DMS79 (cell line): ENCODE data around the gene WBP2NL.
"Not testable (repeated sequence)": the region's sequence is repeated elsewhere in the genome, so short reads cannot be mapped to it uniquely, and the experiment has no call there.

Experiments used
- DNase-seq: peaks from one replicate; lab custom pipeline; 2025; lab: John Stamatoyannopoulos, UW

The WBP2NL gene, protein sequence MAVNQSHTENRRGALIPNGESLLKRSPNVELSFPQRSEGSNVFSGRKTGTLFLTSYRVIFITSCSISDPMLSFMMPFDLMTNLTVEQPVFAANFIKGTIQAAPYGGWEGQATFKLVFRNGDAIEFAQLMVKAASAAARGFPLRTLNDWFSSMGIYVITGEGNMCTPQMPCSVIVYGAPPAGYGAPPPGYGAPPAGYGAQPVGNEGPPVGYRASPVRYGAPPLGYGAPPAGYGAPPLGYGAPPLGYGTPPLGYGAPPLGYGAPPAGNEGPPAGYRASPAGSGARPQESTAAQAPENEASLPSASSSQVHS

DNA sequence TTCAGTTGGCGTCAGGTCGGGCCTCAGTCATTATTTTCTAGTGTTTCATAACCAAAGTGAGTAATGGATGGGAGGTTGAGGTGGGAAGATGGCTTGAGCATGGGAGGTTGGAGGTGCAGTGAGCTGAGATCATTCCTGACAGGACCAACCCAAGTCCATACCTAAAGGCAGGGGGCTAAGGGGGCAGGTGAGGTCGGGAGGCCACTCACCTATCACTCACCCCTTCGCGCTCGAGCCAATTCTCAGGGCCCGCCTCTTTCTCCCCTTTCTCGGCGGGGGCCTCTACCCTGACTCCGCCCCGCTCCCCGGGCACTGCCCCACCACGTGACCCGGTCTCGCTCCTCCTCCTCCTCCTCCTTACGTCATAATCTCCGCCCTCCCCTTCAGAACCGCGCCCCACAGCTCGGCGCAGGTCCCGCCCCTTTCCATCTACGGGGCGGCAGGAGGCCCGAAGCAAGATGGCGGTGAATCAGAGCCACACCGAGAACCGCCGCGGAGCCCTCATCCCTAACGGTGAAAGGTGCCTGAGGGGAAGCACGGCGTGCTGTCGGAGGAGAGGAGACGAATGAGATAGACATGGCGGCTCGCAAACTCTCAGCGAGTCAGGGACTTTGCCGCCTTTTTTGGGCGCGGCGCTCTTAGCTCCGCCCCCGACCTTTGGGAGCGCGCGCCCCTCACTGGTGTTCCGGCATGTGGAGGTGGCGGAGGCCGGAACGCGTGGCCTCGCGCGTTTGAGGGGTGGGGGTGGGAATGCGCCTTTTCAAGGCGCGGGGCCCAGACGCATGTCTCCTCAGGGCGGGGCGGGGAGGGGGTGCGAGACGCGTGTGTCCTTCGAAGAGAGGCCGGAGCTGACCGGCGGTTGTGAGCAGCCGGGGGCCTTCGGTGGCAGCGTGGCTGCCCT is at the start of gene WBP2NL:
Gene WBP2NL (plus strand): TSS at position 428 of the 901 bp plus-strand sequence. CDS start 31 bp downstream, at position 459.
- DNase-seq = no peak

DNA sequence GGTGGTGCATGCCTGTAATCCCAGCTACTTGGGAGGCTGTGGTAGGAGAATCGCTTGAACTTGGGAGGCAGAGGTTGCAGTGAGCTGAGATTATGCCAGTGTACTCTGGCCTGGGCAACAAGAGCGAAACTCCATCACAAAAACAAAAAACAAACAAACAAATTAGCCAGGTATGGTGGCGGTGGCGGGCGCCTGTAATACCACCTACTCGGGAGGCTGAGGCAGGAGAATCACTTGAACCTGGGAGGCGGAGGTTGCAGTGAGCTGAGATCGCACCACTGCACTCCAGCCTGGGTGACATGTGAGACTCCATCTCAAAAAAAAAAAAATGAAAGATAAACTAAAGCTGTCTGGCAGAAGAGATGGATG is 49.7 kb upstream of the WBP2NL start:
- not testable (repeated sequence) for DNase-seq

DNA sequence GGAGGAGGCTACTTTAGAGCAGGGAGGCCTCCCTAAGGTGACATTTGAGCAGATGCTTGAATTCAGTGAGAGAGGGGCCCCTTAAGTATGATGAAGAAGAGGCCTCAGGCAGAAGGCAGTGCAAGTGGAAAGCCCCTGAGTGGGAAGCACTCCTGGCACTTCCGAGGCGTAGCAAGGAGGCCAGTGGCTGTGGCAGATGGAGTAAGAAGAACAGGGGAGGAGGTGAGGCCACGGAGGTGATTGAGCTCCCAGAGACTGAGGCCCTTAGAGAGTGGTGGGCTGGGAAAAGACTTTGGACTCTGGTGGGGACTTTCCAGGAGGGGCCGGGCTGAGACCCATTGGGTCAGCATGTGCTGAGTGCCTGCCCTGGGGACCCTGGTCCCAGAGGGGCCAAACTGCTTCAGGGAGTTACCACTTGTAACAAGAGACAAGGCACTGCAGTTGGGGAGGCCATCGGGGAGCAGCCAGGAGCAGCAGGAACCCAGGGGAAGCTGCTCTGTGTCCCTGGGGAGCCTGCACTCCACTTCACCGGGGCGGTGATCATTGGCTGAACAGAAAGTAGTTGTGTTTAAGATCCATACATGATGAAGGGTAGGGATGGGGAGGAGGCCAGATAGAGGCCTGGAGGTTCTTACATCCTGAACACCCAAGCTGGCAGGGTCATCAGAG is 49.2 kb upstream of the WBP2NL start:
- no peak for DNase-seq

DNA sequence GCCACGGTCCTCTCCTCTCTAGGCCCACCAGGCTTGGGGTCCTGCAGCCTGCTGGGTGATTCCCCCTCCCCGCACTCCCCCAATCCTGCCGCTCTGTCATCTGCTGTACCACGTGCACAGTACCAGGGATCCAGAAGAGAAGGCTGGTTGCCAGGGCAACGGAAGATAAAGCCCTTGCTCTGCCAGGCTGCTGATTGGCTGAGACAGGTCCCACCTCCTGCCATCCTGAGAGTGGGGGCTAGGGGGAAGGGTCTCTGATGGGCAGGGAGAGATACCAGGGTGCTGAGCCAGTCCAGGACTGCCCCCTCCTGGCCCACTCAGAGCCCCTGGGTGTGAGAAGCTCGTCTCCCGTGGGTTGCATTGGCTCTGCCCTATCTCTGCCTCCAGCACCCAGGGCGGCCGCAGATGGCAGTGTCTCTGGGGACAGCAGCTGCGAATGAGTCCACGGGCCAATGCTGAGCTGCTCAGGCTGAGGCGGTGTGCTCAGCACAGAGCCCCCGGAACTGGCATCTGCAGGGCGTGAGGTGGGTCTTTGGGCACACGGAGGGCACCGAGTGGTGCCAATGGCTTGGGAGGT is 46.6 kb upstream of the WBP2NL start, which contains the start of gene SMIM45:
Gene SMIM45 (plus strand): TSS at position 253 of the 577 bp plus-strand sequence.
- DNase-seq = no peak

DNA sequence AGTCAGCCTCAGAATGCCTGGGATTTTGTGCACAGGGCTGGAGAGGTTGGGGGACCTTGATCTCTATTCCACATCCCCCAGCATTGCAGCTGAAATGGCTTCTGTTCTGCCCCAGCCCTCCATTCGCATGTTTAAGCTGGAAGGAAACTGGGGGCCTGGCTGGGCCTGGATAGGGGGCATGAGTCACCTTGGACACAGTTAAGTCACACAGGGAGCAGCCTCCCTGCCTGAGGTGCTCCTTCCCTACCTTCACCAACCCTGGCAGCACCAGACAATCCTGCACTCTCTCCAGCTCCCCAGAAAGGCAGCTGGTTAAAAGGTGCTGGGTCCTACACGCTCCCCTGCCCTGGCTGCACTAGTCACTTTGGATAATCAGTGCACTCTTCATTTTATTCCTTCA is 45.9 kb upstream of the WBP2NL start:
- DNase-seq = no peak

DNA sequence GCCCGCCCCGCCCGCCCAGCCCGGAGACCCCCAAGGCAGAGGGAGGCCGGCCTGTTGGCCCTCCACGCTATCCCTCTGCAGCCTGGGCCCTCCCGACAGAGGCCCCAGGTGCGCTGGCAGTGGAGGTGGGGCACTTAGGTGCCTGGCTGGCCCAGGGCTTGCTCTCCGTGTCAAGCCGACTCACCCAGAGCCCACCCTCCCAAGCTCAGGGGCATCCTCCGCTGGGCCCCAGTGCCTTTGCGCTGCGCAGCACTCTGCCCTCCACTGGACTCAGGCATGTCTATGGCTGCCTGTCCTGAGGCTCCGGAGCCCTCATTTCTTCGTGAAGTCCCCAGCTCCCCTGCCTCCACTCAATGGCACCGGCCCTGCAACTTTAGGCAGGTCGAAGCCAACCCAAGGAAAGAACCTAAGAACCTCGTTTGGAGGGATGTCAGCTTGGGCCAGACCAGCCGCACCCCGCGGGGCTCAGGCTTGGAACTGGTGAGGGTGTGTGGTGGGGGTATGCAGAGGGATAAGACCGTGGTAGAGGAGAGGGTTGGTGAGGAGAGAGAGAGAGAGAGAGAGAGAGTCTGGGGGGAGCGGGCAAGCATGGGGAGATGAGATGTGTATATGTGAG is 40.5 kb upstream of the WBP2NL start:
- no peak for DNase-seq

DNA sequence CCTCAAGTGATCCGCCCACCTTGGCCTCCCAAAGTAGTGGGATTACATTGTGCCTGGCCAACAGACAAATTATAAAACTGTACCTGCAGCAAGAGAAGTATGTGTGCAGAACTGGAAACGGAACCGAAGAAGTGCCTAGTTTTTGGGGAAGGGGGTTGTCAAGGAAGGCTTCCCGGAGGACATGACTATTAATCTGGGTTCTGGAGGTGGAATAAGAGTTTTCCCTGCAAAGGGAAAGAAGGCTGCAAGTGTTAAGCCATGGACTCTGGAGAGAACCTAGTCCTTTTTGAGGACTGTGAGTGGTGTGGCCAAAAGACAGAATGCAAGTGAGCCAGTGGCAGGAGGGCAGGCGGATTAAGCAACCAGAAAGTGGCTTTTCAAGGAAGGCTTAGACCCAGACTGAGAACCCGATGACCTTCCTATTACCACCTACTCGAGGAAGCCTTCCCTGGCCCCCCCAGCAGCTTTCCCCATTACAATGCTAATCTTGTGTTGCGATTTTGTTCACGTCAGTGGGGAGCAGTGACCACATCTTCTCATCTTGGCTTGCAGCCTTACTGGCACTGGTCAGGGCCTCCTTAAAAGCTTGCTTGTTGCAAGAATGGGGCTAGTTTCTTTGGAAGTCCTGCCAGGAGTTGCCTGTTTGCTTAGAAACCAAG is 35.0 kb upstream of the WBP2NL start:
- no peak for DNase-seq

DNA sequence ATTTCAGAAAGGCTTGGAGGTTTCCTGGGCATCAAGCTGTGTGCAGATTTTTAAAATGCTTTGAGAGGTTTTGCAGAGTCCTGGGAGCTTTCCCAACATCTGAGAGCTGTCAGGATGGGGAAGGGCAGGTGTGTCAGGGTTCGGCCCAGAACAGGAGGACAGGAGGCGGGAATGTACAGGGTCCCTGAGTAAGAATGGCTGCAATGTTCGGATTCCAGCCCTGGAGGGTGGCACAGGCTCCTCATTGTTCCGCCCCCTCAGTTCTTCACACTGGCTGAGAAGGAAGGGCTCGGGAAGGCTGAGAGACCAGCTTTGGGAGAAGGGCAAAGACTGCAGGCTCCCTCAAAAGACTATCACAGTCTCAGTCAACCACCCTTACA is 34.5 kb upstream of the WBP2NL start:
- DNase-seq = no peak

DNA sequence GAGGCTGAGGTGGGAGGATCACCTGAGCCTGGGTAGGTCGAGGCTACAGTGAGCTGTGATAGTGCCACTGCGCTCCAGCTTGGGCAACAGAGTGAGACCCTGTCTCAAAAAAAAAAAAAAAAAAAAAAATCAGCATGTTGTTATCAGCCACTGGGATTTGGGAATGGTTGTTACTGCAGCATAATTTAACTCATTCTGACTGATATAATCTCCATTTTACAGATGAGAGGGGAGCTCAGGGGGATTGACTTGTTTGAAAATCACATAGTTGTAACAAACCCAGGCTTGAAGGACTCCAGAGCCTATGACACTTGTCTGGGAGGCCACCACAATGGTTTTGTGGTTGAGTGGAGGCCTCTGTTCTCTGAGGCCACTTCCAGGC is 32.4 kb upstream of the WBP2NL start:
- DNase-seq = no peak

DNA sequence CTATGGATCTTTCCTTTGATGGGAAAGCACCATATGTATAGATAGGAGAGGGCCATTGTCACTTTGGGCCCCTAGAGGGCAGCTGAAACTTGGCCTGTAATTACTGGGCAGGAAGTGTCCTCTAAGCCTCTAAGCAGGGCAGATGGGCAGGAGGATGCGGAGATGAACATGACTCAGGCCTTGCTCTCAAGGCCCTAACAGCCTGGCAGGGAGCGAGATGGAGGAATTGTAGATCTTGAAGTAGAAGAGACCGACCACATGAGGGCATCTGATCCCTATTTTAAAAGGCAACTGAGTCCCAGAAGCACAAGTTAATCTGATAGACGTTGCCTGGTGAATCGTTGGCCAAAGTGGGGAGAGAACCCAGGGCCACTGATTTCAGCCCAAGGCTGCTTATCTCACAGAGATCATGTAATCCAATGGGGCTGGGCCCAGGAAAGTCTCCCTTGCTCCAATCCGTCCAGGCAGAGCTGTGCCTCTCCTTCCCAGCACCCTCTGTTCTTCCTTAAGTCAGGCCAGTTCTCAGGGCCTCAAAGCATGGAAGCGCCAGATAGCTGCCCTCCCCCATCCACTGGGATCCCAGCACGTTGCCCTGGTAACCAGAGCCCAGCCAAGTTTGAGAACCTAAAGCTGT is 31.9 kb upstream of the WBP2NL start:
- DNase-seq = no peak

DNA sequence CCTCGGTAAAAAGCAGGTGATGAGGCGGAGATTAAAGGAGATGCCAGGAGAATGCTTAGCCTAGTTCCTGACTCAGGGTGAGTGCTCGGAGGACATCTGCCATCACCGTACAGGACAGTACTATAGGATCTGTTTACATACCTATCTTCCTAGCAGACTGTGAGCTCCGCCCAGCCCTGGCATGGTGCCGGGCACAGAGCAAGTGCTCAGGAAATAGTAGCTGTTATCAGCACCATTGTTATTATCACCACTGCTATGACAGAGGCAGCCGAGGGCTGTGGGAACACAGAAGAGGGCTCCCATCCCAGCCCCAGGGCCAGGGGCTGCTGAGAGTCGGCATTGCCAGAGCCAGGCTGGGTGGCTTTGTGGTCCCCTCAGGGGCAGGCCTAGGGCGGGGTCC is 30.0 kb upstream of the WBP2NL start:
- DNase-seq = no peak

DNA sequence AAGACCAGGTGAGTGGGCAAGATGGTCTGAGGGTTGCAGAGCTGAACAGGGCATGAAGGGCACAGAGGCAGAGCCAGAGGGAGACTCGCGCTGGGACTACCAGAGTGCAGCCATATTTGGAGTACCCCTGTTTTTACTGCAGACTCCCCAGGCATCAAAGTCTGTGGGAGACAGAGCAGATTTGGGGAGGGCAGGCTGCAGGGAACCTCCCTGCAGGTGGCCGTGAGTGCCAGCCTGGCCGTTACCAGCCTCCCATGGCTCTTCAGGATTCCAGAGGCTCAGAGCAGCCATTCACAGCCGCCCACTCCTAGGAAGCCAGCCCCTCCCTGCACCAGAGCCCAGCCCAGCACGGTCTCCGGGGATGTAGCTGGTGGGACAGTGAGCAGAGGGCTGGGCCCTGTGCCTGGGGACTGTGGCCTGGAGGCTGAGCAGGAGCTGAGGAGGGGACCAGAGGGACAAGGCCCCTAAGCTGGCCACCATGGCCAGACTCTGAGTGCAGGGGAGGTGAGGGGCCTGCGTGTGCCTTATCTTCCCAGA is 29.4 kb upstream of the WBP2NL start, which contains the start of gene SEPTIN3:
Gene SEPTIN3 (plus strand): TSS at position 334 of the 537 bp plus-strand sequence. CDS start 2,050 bp downstream, outside the sequence.
- no peak for DNase-seq

DNA sequence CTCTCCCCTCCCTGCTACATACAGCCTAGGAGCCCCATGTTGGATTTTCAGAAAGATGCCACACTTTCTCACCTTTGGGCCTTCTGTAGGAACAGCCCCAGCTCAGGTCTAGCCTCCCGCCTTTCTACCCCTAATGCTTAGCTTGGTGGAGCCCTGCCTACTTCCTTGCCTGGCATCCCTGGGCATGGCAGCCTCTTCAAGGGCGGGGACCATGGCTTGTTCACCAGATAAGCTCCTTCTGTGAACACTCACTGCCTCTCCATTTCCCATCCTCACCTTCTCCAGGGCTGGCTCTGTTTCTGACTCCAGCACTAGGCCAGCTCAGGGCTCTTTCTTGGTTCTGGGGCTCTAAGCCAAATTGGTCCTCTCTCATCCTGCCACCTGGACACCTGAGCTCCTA is 28.0 kb upstream of the WBP2NL start:
- no peak for DNase-seq

DNA sequence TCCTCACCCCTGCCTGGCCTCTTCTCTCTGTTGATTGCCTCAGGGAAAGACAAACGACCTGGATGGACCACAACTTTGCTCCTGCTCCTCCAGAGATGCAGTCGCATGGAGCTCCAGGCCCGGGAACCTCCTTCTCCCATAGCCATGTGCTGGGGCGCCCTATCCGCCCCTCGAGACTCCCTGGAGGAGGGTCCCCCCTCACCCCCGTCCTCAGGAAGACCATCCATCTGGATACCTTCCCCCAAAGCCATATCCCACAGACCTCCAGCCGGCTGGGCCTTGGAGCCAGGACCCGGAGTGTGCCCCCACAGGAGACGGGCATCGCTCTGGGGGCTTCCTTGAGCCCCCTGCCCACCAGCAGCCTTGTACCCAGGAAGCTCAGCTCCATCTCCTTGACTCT is 27.2 kb upstream of the WBP2NL start:
- no peak for DNase-seq

DNA sequence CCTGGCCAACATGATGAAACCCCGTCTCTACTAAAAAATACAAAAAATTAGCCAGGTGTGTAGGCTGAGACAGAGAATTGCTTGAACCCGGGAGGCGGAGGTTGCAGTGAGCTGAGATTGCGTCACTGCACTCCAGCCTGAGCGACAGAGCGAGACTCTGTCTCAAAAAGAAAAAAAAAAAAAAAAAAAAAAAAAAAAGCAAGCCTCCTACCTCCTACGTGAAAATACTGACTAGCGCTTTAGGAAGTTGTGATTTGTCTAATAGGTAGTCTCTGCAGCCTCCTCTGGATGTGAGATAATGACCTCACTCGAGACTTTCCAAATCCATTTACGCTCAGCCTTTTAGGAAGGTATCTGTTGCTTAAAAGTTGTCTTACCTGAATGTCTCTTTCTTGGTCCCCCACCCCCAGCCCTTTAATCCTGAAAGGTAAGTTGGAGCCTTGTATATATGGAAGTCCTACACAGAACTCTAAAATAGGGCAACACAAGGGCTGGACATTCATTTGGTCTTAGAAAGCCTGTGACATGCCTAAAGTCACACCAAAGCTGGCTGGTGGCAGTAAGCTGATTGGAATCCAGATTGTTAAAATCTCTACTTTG is 23.8 kb upstream of the WBP2NL start:
- DNase-seq = no peak

DNA sequence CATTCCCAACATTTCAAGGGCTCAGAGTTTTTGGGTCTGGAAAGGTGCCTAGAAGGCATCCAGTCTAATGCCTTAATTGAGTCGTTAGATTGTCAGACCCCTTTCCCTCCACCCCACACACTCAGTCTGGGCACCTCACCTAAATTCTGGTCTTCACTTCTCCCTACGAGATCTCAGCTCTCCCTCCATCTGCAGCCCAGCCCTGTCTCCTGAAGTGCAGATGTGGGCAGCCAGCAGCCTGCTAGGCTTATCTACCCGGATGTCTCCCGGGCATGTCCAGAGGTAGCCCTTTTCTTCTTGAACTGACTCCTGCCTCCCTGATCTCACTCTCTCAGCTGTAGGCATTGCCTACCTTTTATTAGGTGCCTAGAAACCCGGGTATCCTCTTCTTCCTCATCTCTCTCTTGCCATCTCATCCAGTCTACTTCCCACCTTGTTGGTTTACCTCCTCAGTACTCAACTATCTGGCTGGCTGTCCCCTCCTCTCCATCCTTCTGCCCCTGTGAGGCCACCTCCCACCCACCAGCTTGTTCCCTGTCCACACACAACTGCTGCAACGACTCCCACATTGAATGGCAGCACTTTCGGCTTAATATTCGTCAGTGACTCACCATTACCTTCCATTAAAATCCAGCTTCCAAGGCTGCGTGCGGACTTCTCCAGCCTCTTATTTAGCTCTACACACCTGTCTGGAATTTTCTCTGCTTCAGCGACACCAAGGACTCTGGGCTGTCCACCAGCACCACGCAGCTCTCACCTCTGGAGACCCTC is 23.1 kb upstream of the WBP2NL start:
- no peak for DNase-seq

DNA sequence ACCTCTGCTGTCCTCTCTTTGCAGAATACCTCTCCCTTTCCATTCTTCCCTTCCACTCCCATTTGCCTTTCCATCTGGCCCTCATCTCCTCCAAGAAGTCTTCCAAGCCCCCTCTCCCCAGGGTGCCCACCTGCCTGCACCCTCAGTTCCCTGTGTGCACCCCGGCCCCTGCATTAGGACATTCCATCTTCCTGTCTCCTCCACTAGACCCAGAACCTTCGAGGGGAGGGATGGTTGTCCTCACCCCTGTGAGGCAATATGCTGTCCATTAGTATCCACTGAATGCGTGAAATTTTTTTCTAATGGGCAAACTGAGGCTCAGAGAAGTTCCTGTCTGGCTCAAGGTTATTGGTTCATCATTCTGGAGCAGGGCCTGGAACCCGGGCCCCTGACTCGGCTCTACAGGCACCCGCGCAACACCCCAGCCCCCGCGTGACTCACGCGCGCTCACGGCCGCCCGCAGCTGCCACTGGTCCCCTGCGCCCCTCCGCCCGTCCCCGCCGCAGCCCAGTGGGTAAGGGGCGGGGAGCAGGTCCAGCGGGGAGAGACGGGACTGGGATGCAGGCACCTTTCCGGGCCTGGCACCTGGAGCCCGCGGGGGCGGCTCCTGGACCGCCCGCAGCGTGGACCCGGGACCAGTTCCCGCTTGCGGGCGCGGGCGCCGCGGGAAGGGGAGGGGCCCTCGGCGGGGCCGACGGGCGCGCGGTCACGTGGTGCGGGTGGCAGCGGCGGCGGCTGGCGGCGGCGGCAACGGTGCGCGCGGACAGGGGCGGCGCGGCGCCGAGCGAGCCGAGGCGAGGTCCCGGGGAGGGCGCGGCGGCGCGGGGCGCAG is 22.3 kb upstream of the WBP2NL start:
- no peak for DNase-seq

DNA sequence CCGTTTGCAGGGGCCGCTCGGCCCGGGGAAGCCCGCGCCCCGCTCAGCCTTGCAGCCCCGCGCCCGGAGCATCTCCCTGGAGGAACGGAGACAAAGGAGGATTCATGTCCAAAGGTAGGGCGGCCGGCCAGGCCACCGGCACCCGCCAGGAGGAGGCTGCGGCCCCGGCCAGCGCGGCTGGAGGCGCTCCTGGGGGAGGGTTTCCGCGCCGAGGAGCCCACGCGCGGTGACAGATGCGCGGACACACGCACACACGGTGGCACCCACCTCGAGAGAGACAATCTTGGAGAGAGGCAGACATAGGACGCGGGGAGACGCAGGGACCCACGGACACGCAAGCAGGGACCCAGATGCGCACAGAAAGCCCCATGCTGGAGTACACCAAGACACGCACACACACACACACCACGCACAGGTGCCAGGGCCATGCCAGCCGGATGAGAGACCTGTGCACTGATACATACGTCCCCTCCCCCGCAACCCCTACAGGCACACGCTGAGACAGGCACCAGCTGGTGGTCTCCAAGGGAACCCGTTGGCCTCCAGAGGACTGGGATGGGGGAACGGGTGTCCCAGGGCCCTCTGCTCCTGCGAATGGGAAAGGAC is 21.5 kb upstream of the WBP2NL start:
- DNase-seq = peak; percentile 12
